ENCODE results near the gene FAM180A. TPM values are rescaled to one million over a fixed set of nuclear protein-coding genes. Genes with fewer than 3 reads are reported as not detected.

The FAM180A gene
- total RNA-seq, 1 donor from 2014 or later: 0.26 TPM

DNA sequence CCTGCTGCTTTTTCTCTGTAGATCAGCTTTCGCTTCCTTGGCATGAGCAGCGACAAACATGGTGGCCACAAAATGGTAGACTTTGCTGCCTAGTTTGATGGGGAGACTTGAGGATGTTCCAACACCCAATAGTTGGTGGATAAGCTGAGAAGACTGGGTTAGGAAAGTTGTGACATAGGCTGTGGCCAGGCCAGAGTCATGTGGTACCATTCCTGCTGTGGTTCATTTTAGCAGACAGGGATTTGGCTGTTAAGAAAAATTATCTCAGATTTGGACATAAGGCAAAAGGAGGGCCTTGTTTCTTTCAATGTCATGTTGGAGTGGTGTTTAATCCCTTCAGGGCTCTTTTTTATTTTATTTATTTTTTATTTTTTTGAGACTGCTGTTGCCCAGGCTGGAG is 26.6 kb upstream of the FAM180A start:
- Histone ChIP-seq H3K27me3 (ENCODE audit: control insufficient read depth, insufficient read depth, low read length) (no peaks in the 10 kb centered on the region), H3K4me3 (ENCODE audit: low read depth, low read length) (no peak overlapping the region), H3K36me3 (ENCODE audit: control insufficient read depth, insufficient read depth, low read length) (no peaks in the 10 kb centered on the region)
- no peak for FAIRE-seq
- TF ChIP-seq, protein P1, sequence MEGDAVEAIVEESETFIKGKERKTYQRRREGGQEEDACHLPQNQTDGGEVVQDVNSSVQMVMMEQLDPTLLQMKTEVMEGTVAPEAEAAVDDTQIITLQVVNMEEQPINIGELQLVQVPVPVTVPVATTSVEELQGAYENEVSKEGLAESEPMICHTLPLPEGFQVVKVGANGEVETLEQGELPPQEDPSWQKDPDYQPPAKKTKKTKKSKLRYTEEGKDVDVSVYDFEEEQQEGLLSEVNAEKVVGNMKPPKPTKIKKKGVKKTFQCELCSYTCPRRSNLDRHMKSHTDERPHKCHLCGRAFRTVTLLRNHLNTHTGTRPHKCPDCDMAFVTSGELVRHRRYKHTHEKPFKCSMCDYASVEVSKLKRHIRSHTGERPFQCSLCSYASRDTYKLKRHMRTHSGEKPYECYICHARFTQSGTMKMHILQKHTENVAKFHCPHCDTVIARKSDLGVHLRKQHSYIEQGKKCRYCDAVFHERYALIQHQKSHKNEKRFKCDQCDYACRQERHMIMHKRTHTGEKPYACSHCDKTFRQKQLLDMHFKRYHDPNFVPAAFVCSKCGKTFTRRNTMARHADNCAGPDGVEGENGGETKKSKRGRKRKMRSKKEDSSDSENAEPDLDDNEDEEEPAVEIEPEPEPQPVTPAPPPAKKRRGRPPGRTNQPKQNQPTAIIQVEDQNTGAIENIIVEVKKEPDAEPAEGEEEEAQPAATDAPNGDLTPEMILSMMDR (IDR thresholded peaks at IDR 0.05; ENCODE audit: insufficient read depth, low read length, severe bottlenecking): no peak
- no peak for DNase-seq (ENCODE audit: low read depth)

DNA sequence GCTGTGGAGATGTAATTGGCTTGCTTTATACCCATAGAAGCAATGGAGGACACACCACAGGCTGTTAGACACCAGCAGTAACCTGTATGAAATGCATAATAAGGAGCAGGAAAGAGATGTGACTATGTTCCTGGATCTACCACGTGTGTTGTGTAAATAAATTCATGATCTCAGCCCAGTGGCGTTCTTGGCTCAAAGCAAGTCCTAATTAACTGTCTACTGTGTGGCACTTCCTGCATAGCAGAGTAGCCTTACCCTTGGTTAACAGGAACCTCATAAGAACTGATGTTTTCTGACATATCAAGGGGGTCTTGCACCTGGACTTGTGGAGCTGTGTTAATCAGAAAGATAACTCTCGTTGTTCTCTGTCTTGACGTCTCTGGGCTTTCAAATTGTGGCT is 25.7 kb upstream of the FAM180A start:
- no peak for FAIRE-seq
- peak; percentile 87 for DNase-seq (ENCODE audit: low read depth)

GRCh38 chr7:135773464-135773863 is 24.9 kb upstream of the FAM180A start:
- Histone ChIP-seq H3K4me3 (ENCODE audit: low read depth, low read length) (no peak overlapping the region), H3K27me3 (ENCODE audit: control insufficient read depth, insufficient read depth, low read length) (no peaks in the 10 kb centered on the region), H3K36me3 (ENCODE audit: control insufficient read depth, insufficient read depth, low read length) (no peaks in the 10 kb centered on the region)
- no peak for DNase-seq (ENCODE audit: low read depth)
- FAIRE-seq: no peak
- TF ChIP-seq, protein P1 (IDR thresholded peaks at IDR 0.05; ENCODE audit: insufficient read depth, low read length, severe bottlenecking): no peak

More for the DNA sequence above, 25.7 kb upstream of the FAM180A start:
- no peaks in the 10 kb centered on the region for H3K36me3 ChIP-seq (ENCODE audit: control insufficient read depth, insufficient read depth, low read length)
- no peaks in the 10 kb centered on the region for H3K27me3 ChIP-seq (ENCODE audit: control insufficient read depth, insufficient read depth, low read length)
- H3K4me3 ChIP-seq (ENCODE audit: low read depth, low read length): no peak overlapping the region
- TF ChIP-seq, protein P1 (IDR thresholded peaks at IDR 0.05; ENCODE audit: insufficient read depth, low read length, severe bottlenecking): no peak

GRCh38 chr7:135772639-135773222 is 24.1 kb upstream of the FAM180A start:
- H3K36me3 ChIP-seq (ENCODE audit: control insufficient read depth, insufficient read depth, low read length): no peaks in the 10 kb centered on the region
- FAIRE-seq (no peak), DNase-seq (ENCODE audit: low read depth) (no peak)
- TF ChIP-seq, protein P1 (IDR thresholded peaks at IDR 0.05; ENCODE audit: insufficient read depth, low read length, severe bottlenecking): no peak
- H3K27me3 ChIP-seq (ENCODE audit: control insufficient read depth, insufficient read depth, low read length): peaks cover 1% of the 10 kb centered on the region
- no peak overlapping the region for H3K4me3 ChIP-seq (ENCODE audit: low read depth, low read length)

DNA sequence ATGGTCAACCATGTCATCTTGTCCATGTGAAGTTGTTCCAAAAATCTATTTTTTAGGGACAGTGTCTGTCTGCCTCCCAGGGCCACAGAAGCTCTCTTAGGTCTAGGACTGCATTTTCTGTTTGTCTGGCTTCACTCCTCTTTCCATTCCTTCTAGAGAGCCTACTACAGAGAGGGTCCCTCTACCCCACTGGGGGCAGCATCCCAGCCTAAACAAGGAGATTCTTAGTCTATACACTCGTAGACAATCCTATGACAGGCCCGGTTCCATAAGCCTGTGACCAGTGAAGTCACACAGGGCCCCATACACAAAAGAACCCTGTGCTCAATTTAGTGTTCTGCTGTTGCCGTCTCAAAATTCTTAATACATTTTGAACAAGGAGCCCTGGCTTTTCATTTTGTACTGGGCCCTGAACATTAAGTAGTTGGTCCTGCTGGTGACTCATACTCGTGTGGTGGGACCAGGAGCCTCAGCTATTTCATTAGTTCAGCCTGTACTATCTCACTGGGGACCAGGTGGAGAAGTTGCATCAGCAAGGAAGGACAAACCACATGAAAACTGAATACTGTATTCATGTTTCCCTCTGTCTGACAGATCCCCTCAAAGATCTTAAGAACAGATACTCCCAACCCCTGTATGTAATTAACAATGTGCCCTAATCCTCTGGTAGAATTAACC is 23.5 kb upstream of the FAM180A start:
- TF ChIP-seq, protein P1 (IDR thresholded peaks at IDR 0.05; ENCODE audit: insufficient read depth, low read length, severe bottlenecking): no peak
- no peaks in the 10 kb centered on the region for H3K36me3 ChIP-seq (ENCODE audit: control insufficient read depth, insufficient read depth, low read length)
- no peak overlapping the region for H3K4me3 ChIP-seq (ENCODE audit: low read depth, low read length)
- peaks cover 1% of the 10 kb centered on the region for H3K27me3 ChIP-seq (ENCODE audit: control insufficient read depth, insufficient read depth, low read length)
- DNase-seq (ENCODE audit: low read depth): peak; percentile 41
- no peak for FAIRE-seq

All from bronchial epithelial cell (primary cell).